GM19240 (cell line): Measurements from ENCODE around the gene PCSK1N.
"Not testable (repeated sequence)": the region's sequence is repeated elsewhere in the genome, so short reads cannot be mapped to it uniquely, and the experiment has no call there.

Source experiments
- DNase-seq: peaks from one replicate; pipeline ENCODE4 v3.0.0; 2011; ENCODE audit warnings: low spot score; ENCODE audit not compliant: insufficient read length

Gene PCSK1N

GRCh38 chrX:48835524-48836329 lies at the start of gene PCSK1N:
PCSK1N (minus strand) TSS chrX:48835610; CDS start chrX:48835532, 78 bp downstream.
- no peak for DNase-seq

- DNase-seq: no peak
These were observed 48.3 kb upstream of the PCSK1N start for GRCh38 chrX:48883729-48884128.

- not testable (repeated sequence) for DNase-seq
These were observed 41.5 kb upstream of the PCSK1N start for GRCh38 chrX:48876944-48877343.

- DNase-seq: not testable (repeated sequence)
These were observed 36.6 kb upstream of the PCSK1N start for GRCh38 chrX:48872017-48872416.

- DNase-seq: no peak
These were observed 28.8 kb upstream of the PCSK1N start for GRCh38 chrX:48864210-48864609.

- DNase-seq: no peak
These were observed 19.5 kb upstream of the PCSK1N start for GRCh38 chrX:48854898-48855297.

GRCh38 chrX:48854121-48854804 lies 18.9 kb upstream of the PCSK1N start:
- DNase-seq: not testable (repeated sequence)

GRCh38 chrX:48853494-48853893 lies 18.1 kb upstream of the PCSK1N start:
- DNase-seq: not testable (repeated sequence)

- DNase-seq: no peak
These were observed 17.4 kb upstream of the PCSK1N start for GRCh38 chrX:48852857-48853256.

- no peak for DNase-seq
These were observed 13.4 kb upstream of the PCSK1N start for GRCh38 chrX:48848847-48849246.

GRCh38 chrX:48839686-48840085 lies 4.3 kb upstream of the PCSK1N start:
- DNase-seq: no peak

- DNase-seq: no peak
These were observed 1.1 kb downstream of the PCSK1N start for GRCh38 chrX:48834383-48834709.

GRCh38 chrX:48833542-48834138 lies 1.8 kb downstream of the PCSK1N start:
- DNase-seq: no peak

GRCh38 chrX:48831909-48832291 lies 3.5 kb downstream of the PCSK1N start:
- no peak for DNase-seq

- DNase-seq: no peak
These were observed 4.1 kb downstream of the PCSK1N start for GRCh38 chrX:48831136-48831908.

GRCh38 chrX:48829016-48829735 lies 6.2 kb downstream of the PCSK1N start:
- DNase-seq: no peak

GRCh38 chrX:48827654-48827968 lies 7.8 kb downstream of the PCSK1N start:
- DNase-seq: no peak

- no peak for DNase-seq
These were observed 8.3 kb downstream of the PCSK1N start for GRCh38 chrX:48826876-48827653.

- DNase-seq: no peak
These were observed 9.1 kb downstream of the PCSK1N start, which contains the start of gene ERAS for GRCh38 chrX:48826135-48826875. ERAS (plus strand) TSS chrX:48826513; CDS start chrX:48829124, 2,611 bp downstream.

GRCh38 chrX:48824066-48824465 lies 11.3 kb downstream of the PCSK1N start:
- no peak for DNase-seq
